ENCODE measurements around the gene RALGAPA1.

DNA sequence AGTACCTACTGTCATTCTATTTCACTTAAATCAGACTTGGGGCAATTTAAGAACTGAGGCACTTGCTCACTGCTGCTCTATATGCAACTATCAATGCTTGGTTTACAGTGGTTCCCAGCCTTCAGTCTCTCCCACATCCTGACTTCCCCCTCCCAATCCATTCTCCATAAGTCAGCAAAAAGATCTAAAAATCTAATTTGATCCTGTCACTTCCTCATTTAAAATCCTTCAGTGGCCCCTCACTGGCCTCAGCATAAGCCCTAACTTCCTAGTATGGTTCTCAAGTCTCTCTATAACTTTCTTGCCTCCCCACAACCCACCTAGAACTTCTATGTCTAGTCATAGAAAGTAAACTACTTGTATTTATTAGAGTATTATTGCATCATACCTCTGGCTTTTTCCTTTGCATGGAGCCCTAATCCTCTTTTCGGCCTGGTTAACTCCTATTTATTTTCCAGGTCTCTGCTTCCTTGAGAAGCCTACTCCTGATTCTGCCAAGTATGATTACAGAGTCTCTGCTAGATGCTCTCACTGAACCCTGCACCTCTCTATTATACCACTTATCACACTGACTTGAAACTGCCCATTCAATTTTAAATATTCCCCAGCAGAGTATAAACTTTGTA is 130.6 kb downstream of the RALGAPA1 start:
- TF ChIP-seq, protein P1, sequence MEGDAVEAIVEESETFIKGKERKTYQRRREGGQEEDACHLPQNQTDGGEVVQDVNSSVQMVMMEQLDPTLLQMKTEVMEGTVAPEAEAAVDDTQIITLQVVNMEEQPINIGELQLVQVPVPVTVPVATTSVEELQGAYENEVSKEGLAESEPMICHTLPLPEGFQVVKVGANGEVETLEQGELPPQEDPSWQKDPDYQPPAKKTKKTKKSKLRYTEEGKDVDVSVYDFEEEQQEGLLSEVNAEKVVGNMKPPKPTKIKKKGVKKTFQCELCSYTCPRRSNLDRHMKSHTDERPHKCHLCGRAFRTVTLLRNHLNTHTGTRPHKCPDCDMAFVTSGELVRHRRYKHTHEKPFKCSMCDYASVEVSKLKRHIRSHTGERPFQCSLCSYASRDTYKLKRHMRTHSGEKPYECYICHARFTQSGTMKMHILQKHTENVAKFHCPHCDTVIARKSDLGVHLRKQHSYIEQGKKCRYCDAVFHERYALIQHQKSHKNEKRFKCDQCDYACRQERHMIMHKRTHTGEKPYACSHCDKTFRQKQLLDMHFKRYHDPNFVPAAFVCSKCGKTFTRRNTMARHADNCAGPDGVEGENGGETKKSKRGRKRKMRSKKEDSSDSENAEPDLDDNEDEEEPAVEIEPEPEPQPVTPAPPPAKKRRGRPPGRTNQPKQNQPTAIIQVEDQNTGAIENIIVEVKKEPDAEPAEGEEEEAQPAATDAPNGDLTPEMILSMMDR (optimal IDR thresholded peaks at IDR 0.05 in 1 of 3, IDR thresholded peaks at IDR 0.05 in 1 of 3, conservative IDR thresholded peaks at IDR 0.05 in 1 of 3; ENCODE audit: extremely low read depth in 1 of 3, insufficient read depth in 2 of 3, low read length in 3 of 3): no peak
- TF ChIP-seq EZH2 (IDR thresholded peaks at IDR 0.05; ENCODE audit: low read length): no peak
